Fibroblast of lung (primary cell): Measurements from ENCODE around the gene NLGN1.

Source experiments
- CTCF ChIP-seq, 2 donors: IDR thresholded peaks in 1 of 2; conservative IDR thresholded peaks in 1 of 2; 1 replicate in 1 of 2; 2 replicates in 1 of 2; pipeline ENCODE4 v1.5.1; 2011 to 2012; ENCODE audit warnings: low read length in 2 of 2, control low read depth in 1 of 2, inconsistent platforms in 1 of 2, low read depth in 1 of 2, mild to moderate bottlenecking in 1 of 2
- EZH2 ChIP-seq: IDR thresholded peaks from 2 replicates; pipeline ENCODE4 v1.5.1; 2012; ENCODE audit warnings: low read length, control low read depth, mild to moderate bottlenecking; ENCODE audit errors: missing control alignments

- no peak for TF ChIP-seq CTCF (conservative IDR thresholded peaks at IDR 0.05 in 1 of 2, IDR thresholded peaks at IDR 0.05 in 1 of 2; ENCODE audit: low read depth in 1 of 2, low read length in 2 of 2)
- no peak for TF ChIP-seq EZH2
Measured at GRCh38 chr3:174016186-174016585, 618.6 kb downstream of the NLGN1 start.
